ENCODE measurements around the gene TMEM229A. TPM values are rescaled to one million over a fixed set of nuclear protein-coding genes. Genes with fewer than 3 reads are reported as not detected.

Gene TMEM229A
- polyA plus RNA-seq, 1 donor (not counting 4 experiments of a cell fraction or from before 2014, with no cell fraction given) = not detected

GRCh38 chr7:124020060-124020459 is 12.8 kb downstream of the TMEM229A start:
- no peak overlapping the region for H3K9ac ChIP-seq (ENCODE audit: control insufficient read depth, extremely low read depth, insufficient read depth, low read length)
- H4K20me1 ChIP-seq (ENCODE audit: control insufficient read depth, extremely low read depth, insufficient read depth, low read length) = no peaks in the 10 kb centered on the region
- TF ChIP-seq EZH2 (IDR thresholded peaks at IDR 0.05; ENCODE audit: low read length) (no peak), CTCF (optimal IDR thresholded peaks at IDR 0.05 in 1 of 3, IDR thresholded peaks at IDR 0.05 in 1 of 3, conservative IDR thresholded peaks at IDR 0.05 in 1 of 3; ENCODE audit: extremely low read depth in 1 of 3, insufficient read depth in 2 of 3, low read length in 3 of 3) (no peak)
- H3K79me2 ChIP-seq (ENCODE audit: control insufficient read depth, insufficient read depth, low read length) = no peaks in the 10 kb centered on the region
- dilution Hi-C loops (cut with MboI; ENCODE audit: extremely low pct_ligation_motif_present, low sequenced_read_pairs) = no loop called here
- no peaks in the 10 kb centered on the region for H3K9me1 ChIP-seq (ENCODE audit: control insufficient read depth, extremely low read depth, insufficient read depth, low read length)
- H2AFZ ChIP-seq (ENCODE audit: control insufficient read depth, low read length) = no peak overlapping the region
- no peaks in the 10 kb centered on the region for H3K36me3 ChIP-seq (ENCODE audit: control insufficient read depth in 2 of 2, extremely low read depth in 1 of 2, insufficient read depth in 2 of 2, low read length in 2 of 2)
- H3K9me3 ChIP-seq (ENCODE audit: control insufficient read depth, low read depth, low read length) = no peaks in the 10 kb centered on the region
- H3K4me3 ChIP-seq (ENCODE audit: control insufficient read depth in 2 of 3, extremely low read depth in 1 of 3, insufficient read depth in 2 of 3, low read depth in 1 of 3, low read length in 3 of 3) = no peak overlapping the region
- no peak overlapping the region for H3K4me2 ChIP-seq (ENCODE audit: control insufficient read depth, extremely low read depth, insufficient read depth, low read depth, low read length)
- FAIRE-seq (no peak), DNase-seq (ENCODE audit: low read depth, low spot score) (no peak)
- H3K4me1 ChIP-seq (ENCODE audit: control insufficient read depth, extremely low read depth, insufficient read depth, low read length) = no peaks in the 10 kb centered on the region
- no peak overlapping the region for H3K27ac ChIP-seq (ENCODE audit: control insufficient read depth, insufficient read depth, low read length)
- H3K27me3 ChIP-seq (ENCODE audit: control insufficient read depth, extremely low read depth, insufficient read depth, low read length) = no peaks in the 10 kb centered on the region

- no peak overlapping the region for H2AFZ ChIP-seq (ENCODE audit: control insufficient read depth, low read length)
- no peaks in the 10 kb centered on the region for H3K9me1 ChIP-seq (ENCODE audit: control insufficient read depth, extremely low read depth, insufficient read depth, low read length)
- H3K4me1 ChIP-seq (ENCODE audit: control insufficient read depth, extremely low read depth, insufficient read depth, low read length) = no peaks in the 10 kb centered on the region
- dilution Hi-C loops (cut with MboI; ENCODE audit: extremely low pct_ligation_motif_present, low sequenced_read_pairs) = no loop called here
- FAIRE-seq (no peak), DNase-seq (ENCODE audit: low read depth, low spot score) (no peak)
- no peaks in the 10 kb centered on the region for H4K20me1 ChIP-seq (ENCODE audit: control insufficient read depth, extremely low read depth, insufficient read depth, low read length)
- no peaks in the 10 kb centered on the region for H3K9me3 ChIP-seq (ENCODE audit: control insufficient read depth, low read depth, low read length)
- no peaks in the 10 kb centered on the region for H3K79me2 ChIP-seq (ENCODE audit: control insufficient read depth, insufficient read depth, low read length)
- no peak overlapping the region for H3K9ac ChIP-seq (ENCODE audit: control insufficient read depth, extremely low read depth, insufficient read depth, low read length)
- TF ChIP-seq EZH2 (IDR thresholded peaks at IDR 0.05; ENCODE audit: low read length) (no peak), CTCF (optimal IDR thresholded peaks at IDR 0.05 in 1 of 3, IDR thresholded peaks at IDR 0.05 in 1 of 3, conservative IDR thresholded peaks at IDR 0.05 in 1 of 3; ENCODE audit: extremely low read depth in 1 of 3, insufficient read depth in 2 of 3, low read length in 3 of 3) (no peak)
- no peak overlapping the region for H3K4me3 ChIP-seq (ENCODE audit: control insufficient read depth in 2 of 3, extremely low read depth in 1 of 3, insufficient read depth in 2 of 3, low read depth in 1 of 3, low read length in 3 of 3)
- H3K4me2 ChIP-seq (ENCODE audit: control insufficient read depth, extremely low read depth, insufficient read depth, low read depth, low read length) = no peak overlapping the region
- no peaks in the 10 kb centered on the region for H3K36me3 ChIP-seq (ENCODE audit: control insufficient read depth in 2 of 2, extremely low read depth in 1 of 2, insufficient read depth in 2 of 2, low read length in 2 of 2)
- H3K27ac ChIP-seq (ENCODE audit: control insufficient read depth, insufficient read depth, low read length) = no peak overlapping the region
- no peaks in the 10 kb centered on the region for H3K27me3 ChIP-seq (ENCODE audit: control insufficient read depth, extremely low read depth, insufficient read depth, low read length)
Observed at GRCh38 chr7:124013306-124013705, 19.6 kb downstream of the TMEM229A start.
